Neural cell (in vitro differentiated cells): ENCODE results near the gene C1orf21. TPM values are rescaled to one million over a fixed set of nuclear protein-coding genes. Genes with fewer than 3 reads are reported as not detected.

Source experiments
- H2AFZ ChIP-seq: fragments of 200-600, 300-800 bp; sonication (generic), shearing (Covaris generic); 2 replicates; pipeline ENCODE4 v1.6.0; 2014; ENCODE audit warnings: low read depth, mild to moderate bottlenecking, antibody characterized with exemption, low read length, moderate library complexity
- H3F3A ChIP-seq: fragments of 200-600 bp; shearing (Covaris generic); 2 replicates; pipeline ENCODE4 v1.6.1; 2016; ENCODE audit warnings: mild to moderate bottlenecking, moderate library complexity, mixed read lengths, antibody characterized with exemption, low read length; ENCODE audit not compliant: insufficient read depth, poor library complexity, severe bottlenecking
- H3K27ac ChIP-seq: fragments of 200-600, 300-800 bp; sonication (generic), shearing (Covaris generic); 2 replicates; pipeline ENCODE4 v1.5.1; 2014; ENCODE audit warnings: mild to moderate bottlenecking, low read length, moderate library complexity
- H3K27me3 ChIP-seq: fragments of 300-800, 200-600 bp; sonication (generic), shearing (Covaris generic); 2 replicates; pipeline ENCODE4 v1.6.0; 2014; ENCODE audit warnings: mild to moderate bottlenecking, low read depth, low read length, moderate library complexity; ENCODE audit not compliant: insufficient read depth
- H3K36me3 ChIP-seq: fragments of 300-800, 200-600 bp; sonication (generic), shearing (Covaris generic); 2 replicates; pipeline ENCODE4 v1.5.1; 2014; ENCODE audit warnings: mild to moderate bottlenecking, antibody characterized with exemption, low read length, moderate library complexity; ENCODE audit not compliant: insufficient read depth
- H3K4me2 ChIP-seq: fragments of 300-800, 200-600 bp; sonication (generic), shearing (Covaris generic); 2 replicates; pipeline ENCODE4 v1.6.0; 2014; ENCODE audit warnings: mild to moderate bottlenecking, low read length
- H3K4me3 ChIP-seq: fragments of 300-800, 200-600 bp; sonication (generic), shearing (Covaris generic); 2 replicates; pipeline ENCODE4 v1.5.1; 2014; ENCODE audit warnings: mild to moderate bottlenecking, low read length, moderate library complexity
- H3K79me2 ChIP-seq: fragments of 200-600 bp; shearing (Covaris generic); replicated peaks from 2 replicates; pipeline ENCODE4 v1.6.0; 2014; ENCODE audit warnings: mild to moderate bottlenecking, low read length, moderate library complexity; ENCODE audit not compliant: insufficient read depth
- H3K9ac ChIP-seq: fragments of 300-800, 200-600 bp; sonication (generic), shearing (Covaris generic); 2 replicates; pipeline ENCODE4 v1.6.1; 2016; ENCODE audit warnings: mild to moderate bottlenecking, low read length, mixed read lengths
- H3K9me2 ChIP-seq: fragments of 200-600 bp; shearing (Covaris generic); 2 replicates; pipeline ENCODE4 v1.6.1; 2016; ENCODE audit warnings: mild to moderate bottlenecking, low read length, mixed read lengths; ENCODE audit not compliant: insufficient read depth
- H3K9me3 ChIP-seq: fragments of 200-600, 300-800 bp; sonication (generic), shearing (Covaris generic); 2 replicates; pipeline ENCODE4 v1.6.1; 2016; ENCODE audit warnings: mild to moderate bottlenecking, mixed run types, low read length, moderate library complexity, mixed read lengths
- H4K20me1 ChIP-seq: fragments of 200-600 bp; shearing (Covaris generic); 2 replicates; pipeline ENCODE4 v1.6.1; 2016; ENCODE audit warnings: mild to moderate bottlenecking, mixed run types; ENCODE audit not compliant: insufficient read depth
- CTCF ChIP-seq: fragments of 450-650 bp; IDR thresholded peaks from 2 replicates; pipeline ENCODE4 v1.5.1; 2014; ENCODE audit warnings: antibody characterized with exemption, mild to moderate bottlenecking, moderate library complexity; ENCODE audit not compliant: poor library complexity, severe bottlenecking
- EP300 ChIP-seq: fragments of 450-650 bp; conservative IDR thresholded peaks from 2 replicates; pipeline ENCODE4 v1.6.1; 2014; ENCODE audit warnings: antibody characterized with exemption, mild to moderate bottlenecking, moderate library complexity; ENCODE audit not compliant: poor library complexity, severe bottlenecking
- EZH2 ChIP-seq: fragments of 200-600, 300-800 bp; shearing (Covaris generic), sonication (generic); IDR thresholded peaks from 2 replicates; pipeline ENCODE4 v1.6.1; 2014; ENCODE audit warnings: antibody characterized with exemption, low read length, borderline replicate concordance, mild to moderate bottlenecking; ENCODE audit not compliant: insufficient read depth, poor library complexity, severe bottlenecking
- MXI1 ChIP-seq: fragments of 450-650 bp; conservative IDR thresholded peaks from 2 replicates; pipeline ENCODE4 v1.6.1; 2014; ENCODE audit warnings: antibody characterized with exemption, mild to moderate bottlenecking; ENCODE audit not compliant: poor library complexity, severe bottlenecking
- POLR2AphosphoS5 ChIP-seq: IDR thresholded peaks from 2 replicates; pipeline ENCODE4 v1.6.1; 2012
- RAD21 ChIP-seq: fragments of 450-650 bp; conservative IDR thresholded peaks from 2 replicates; pipeline ENCODE4 v1.6.1; 2014; ENCODE audit warnings: antibody characterized with exemption, mild to moderate bottlenecking, moderate library complexity
- REST ChIP-seq: IDR thresholded peaks from 2 replicates; pipeline ENCODE4 v1.6.1; 2012; ENCODE audit warnings: borderline replicate concordance
- SMC3 ChIP-seq: fragments of 450-650 bp; conservative IDR thresholded peaks from 2 replicates; pipeline ENCODE4 v1.6.1; 2014; ENCODE audit warnings: antibody characterized with exemption, mild to moderate bottlenecking, moderate library complexity; ENCODE audit not compliant: poor library complexity
- TAF1 ChIP-seq: IDR thresholded peaks from 2 replicates; pipeline ENCODE4 v1.6.1; 2012; ENCODE audit warnings: low read depth
- polyA plus RNA-seq: library from polyadenylated mRNA; depleted of rRNA; stranded (reverse); fragments of >200 nt; gene quantifications from 2 replicates; pipeline ENCODE4 v1.2.3, GENCODE V29; 2014

Gene C1orf21
- polyA plus RNA-seq, 1 donor from 2014 or later, result 21.1 TPM

- no peaks in the 10 kb centered on the region for H3K36me3 ChIP-seq
- no peak overlapping the region for H3K4me3 ChIP-seq
- H3K9me3 ChIP-seq, result no peaks in the 10 kb centered on the region
- TF ChIP-seq CTCF (no peak), EP300 (no peak), SMC3 (no peak), TAF1 (no peak), REST (no peak), EZH2 (no peak)
- H3K9ac ChIP-seq, result no peak overlapping the region
- no peak overlapping the region for H3K27ac ChIP-seq
- no peak overlapping the region for H2AFZ ChIP-seq
- H3K9me2 ChIP-seq, result no peaks in the 10 kb centered on the region
- no peaks in the 10 kb centered on the region for H3K79me2 ChIP-seq
- no peaks in the 10 kb centered on the region for H3K27me3 ChIP-seq
- no peak overlapping the region for H3K4me2 ChIP-seq
- H4K20me1 ChIP-seq, result no peaks in the 10 kb centered on the region
- no peaks in the 10 kb centered on the region for H3F3A ChIP-seq
Measured at GRCh38 chr1:184524248-184524647, 137.4 kb downstream of the C1orf21 start.

GRCh38 chr1:184527402-184527801 lies 140.6 kb downstream of the C1orf21 start:
- Histone ChIP-seq H3F3A (no peaks in the 10 kb centered on the region), H3K4me2 (no peak overlapping the region), H3K9me3 (no peaks in the 10 kb centered on the region), H2AFZ (no peak overlapping the region), H3K79me2 (no peaks in the 10 kb centered on the region), H4K20me1 (no peaks in the 10 kb centered on the region), H3K27me3 (no peaks in the 10 kb centered on the region), H3K27ac (no peak overlapping the region), H3K9me2 (no peaks in the 10 kb centered on the region), H3K36me3 (no peaks in the 10 kb centered on the region), H3K4me3 (no peak overlapping the region), H3K9ac (no peak overlapping the region)
- TF ChIP-seq EZH2 (no peak), SMC3 (no peak), RAD21 (no peak), EP300 (no peak)

GRCh38 chr1:184530226-184530625 lies 143.4 kb downstream of the C1orf21 start:
- Histone ChIP-seq H3K9me3 (no peaks in the 10 kb centered on the region), H3K27ac (no peak overlapping the region), H3K27me3 (no peaks in the 10 kb centered on the region), H3K9ac (no peak overlapping the region), H2AFZ (no peak overlapping the region), H3K9me2 (no peaks in the 10 kb centered on the region), H3K36me3 (no peaks in the 10 kb centered on the region), H3F3A (no peaks in the 10 kb centered on the region), H3K4me3 (no peak overlapping the region), H3K4me2 (no peak overlapping the region), H4K20me1 (peaks cover 2% of the 10 kb centered on the region), H3K79me2 (no peaks in the 10 kb centered on the region)
- TF ChIP-seq RAD21 (no peak), REST (no peak), EZH2 (no peak), SMC3 (no peak), MXI1 (no peak), EP300 (no peak), POLR2AphosphoS5 (no peak), CTCF (no peak), TAF1 (no peak)
